Measurements from ENCODE around the gene KCTD13.
"Not testable (repeated sequence)": the region's sequence is repeated elsewhere in the genome, so short reads cannot be mapped to it uniquely, and the experiment has no call there.

Gene KCTD13

DNA sequence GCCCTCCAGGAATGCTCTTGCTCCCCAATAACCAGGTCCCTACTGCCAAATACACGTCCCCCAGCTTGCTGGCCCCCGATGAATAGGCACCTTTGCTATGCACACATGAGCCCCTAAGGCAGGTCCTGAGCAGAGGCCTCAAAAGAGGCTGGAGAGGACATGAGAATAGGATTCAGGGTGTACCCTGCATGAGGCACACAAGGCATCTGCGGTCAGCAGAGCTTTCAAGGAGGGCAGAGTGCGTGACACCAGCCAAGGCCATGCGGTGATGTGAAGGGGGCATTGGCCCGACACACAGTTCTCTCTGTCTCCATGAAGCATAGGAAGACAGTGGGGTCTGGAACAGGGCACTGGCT lies 33.6 kb downstream of the KCTD13 start:
- intact Hi-C loops (cut with DNase I) = no loop called here
- DNase-seq = no peak

DNA sequence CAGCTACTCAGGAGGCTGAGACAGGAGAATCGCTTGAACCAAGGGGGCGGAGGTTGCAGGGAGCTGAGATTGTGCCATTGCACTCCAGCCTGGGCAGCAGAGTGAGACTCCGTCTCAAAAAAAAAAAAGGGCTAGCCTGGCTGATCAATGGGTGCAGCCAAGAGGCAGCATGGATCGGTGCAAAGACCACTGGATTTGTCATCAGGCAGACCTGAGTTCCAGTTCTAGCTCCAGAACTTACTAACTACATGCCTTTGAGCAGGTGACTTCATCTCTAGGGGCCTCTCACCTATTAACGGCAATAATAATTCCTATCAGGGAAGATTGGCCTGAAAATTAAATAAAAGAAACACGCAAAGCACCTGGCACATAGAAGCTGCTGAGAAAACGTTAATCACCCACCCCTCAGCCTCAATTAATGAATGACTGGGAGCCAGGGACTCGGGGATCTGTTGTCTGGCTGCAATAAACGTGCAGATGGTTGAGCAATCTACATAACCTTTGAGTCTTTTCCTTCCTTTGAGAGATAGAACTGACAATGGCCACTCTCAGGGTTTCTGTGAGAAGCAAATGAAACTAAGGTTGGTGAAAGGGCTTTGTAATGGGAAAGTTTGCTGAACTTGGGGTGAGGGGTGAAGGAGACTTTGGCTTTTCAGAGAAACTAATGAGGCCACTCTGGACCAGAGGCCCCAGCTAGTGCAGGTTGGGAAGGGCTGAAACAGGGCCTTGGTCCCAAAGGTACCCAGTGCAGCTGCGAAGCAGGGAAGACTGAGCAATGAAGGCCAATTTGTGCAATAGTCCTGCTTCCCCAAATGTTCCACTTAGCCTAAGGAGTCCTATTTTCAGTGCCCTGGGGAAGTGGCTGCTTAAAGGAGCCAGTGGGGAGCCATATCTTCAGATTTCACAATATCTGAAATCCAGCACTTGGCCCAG lies 34.2 kb downstream of the KCTD13 start:
- DNase-seq = peak in 1 of 10 donors; percentile 33
- intact Hi-C loops (cut with DNase I) = no loop called here

DNA sequence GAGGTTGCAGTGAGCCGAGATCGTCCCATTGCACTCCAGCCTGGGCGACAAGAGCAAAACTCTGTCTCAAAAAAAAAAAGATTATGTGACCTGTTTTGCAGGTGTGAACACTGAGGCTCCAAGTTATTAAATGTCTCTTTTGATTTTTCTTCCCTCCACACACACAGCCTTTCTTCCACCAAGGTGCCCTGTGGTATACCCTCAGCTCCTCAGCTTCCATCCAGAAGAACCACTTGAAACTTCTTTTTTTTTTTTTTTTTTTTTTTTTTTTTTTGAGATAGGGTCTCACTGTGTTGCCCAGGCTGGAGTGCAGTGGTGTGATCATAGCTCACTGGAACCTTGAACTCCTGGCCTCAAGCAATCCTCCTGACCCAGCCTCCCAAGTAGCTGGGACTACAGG lies 36.7 kb downstream of the KCTD13 start:
- peak in 1 of 10 donors; percentile 14 for DNase-seq
- intact Hi-C loops (cut with DNase I) = not testable (repeated sequence)

DNA sequence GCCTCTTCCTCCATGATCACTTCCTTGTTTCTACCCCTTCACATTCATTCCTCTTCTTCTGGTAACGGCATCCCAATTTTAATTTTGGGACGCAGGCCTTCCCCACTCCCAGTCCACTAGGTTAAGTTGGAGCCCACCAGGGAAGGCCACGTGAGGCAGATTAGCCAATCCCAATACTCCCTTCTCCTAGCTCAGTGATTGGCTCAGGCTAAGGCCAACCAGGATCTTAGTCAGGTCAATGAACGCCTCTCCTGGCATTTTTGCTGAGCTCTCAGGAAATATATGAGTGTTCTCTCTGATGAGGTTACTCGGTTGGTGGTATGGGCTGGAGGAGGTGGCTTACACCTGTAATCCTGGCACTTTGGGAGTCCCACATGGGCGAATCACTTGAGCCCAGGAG lies 42.0 kb downstream of the KCTD13 start:
- peak in 1 of 10 donors; percentile 7 for DNase-seq
- intact Hi-C loops (cut with DNase I) = no loop called here

DNA sequence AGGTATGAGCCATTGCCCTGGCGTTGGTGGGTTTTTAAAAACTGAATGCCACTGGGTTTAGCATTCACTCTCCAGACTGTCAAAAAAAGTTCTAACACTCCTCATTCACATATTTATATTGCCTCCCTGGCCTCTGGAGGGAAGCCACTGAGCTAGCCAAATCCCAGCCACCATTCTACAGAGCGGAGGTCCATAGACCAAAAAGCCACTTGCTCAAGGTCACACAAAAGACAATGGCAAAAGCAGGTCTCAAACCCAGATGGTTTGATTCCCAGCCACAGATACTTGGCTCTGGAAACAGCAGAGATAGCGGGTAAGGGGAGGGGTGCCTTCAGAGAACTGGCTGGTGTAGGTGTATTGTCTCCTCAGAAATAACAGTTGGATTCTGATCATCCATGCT lies 45.0 kb downstream of the KCTD13 start:
- DNase-seq = no peak
- intact Hi-C loops (cut with DNase I) = no loop called here

DNA sequence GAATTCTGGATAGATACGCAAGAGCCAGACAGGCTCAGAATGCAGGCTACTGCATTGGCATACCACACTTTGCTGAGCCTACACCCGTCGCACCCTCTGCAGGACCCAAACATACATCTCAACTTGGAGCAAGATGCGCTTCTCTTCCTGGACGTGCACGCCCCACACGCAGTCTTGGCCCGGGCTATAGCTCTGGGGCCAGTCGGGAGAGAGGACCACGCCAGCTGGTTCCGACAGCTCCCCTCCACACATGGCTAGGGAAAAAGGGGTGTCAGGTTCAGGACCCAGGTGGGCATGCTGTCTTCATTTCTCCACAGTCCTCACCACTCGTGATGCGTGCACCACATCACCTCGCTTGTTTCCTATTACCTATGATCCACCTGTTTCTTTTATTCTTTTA lies 47.9 kb downstream of the KCTD13 start:
- DNase-seq = no peak
- intact Hi-C loops (cut with DNase I) = no loop called here

DNA sequence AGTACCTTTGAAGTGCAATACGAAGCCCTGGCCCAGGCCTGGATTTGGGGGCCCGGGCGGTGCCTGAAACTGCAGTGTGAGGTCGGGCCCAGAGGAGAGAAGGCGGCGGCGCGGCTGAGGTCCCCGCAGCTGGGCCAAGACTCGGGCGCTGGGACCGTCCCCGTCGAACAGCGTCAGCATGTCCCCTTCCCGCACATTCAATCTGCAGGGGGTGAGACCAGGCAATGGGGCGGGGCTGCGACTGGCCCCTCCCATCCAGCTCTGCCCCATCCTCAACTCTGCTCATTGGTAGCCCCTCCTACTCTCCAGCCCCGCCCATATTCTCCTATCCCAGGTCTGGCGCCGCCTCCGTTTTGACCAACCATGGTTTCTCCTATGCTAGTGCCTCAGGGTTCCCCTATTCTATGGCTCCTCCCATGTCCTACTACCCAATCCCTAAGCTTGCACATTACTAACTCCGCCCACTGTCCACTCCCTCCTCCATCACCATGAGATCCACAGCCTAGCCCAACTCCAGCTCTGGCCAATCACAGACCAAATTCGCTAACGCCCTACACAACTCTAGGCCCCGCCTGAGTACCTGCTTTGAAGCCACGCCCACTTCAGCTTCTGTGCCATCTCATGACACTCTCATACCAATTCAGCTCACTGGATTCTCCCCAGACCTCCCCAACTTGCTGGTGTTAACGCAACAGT lies 48.6 kb downstream of the KCTD13 start:
- peak in 4 of 10 donors; percentile 53 to 90 (median 74) for DNase-seq
- intact Hi-C loops (cut with DNase I) = no loop called here

DNA sequence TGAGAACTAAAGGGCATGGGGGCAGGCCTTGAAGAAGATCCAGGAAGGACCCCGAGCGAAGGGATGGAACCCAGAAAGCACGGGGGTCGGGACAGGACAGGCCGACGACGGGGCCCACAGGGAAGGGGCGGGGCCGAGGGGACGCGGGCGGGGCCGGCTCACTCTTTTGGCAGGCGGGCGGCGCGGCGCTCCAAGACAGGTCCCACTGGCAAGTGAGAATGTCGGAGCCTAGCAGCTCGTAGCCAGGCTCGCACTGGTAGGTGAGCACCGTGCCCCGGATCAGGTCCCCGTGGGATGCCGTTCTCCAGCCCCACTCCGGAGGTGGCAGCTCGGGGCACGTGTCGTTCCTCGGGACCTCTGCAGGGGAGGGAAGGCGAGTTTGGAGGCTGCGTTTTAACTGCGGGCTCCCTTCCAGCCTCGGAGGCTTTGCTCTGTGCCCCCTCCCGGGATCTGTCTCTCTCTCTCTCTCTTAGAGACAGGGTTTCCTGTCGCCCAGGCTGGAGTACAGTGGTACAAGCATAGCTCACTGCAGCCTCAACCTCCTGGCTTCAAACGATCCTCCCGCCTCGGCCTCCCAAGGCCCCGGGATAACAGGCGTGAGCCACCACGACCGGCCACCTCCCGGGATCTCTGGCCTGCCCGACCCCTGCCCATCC lies 49.3 kb downstream of the KCTD13 start:
- no peak for DNase-seq
- intact Hi-C loops (cut with DNase I) = no loop called here

DNA sequence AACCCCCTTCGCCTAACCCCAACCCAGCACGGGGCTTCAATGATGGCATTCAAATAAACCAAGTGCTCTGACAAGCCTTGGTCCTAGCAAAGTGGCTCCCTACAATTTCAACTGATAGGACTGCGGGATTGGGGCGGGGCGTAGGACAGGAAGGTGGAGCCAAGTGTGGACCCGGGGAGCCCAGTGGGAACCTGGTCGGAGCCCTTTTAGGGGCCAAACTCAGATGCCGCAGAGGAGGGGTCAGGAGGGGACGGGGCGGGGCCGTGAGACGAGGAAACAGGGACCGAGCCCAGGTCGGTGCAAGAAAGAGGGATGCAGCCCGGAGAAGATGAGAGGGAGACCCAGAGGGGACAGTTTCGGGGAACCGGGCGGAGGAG lies 49.8 kb downstream of the KCTD13 start:
- intact Hi-C loops (cut with DNase I) = no loop called here
- DNase-seq = no peak

DNA sequence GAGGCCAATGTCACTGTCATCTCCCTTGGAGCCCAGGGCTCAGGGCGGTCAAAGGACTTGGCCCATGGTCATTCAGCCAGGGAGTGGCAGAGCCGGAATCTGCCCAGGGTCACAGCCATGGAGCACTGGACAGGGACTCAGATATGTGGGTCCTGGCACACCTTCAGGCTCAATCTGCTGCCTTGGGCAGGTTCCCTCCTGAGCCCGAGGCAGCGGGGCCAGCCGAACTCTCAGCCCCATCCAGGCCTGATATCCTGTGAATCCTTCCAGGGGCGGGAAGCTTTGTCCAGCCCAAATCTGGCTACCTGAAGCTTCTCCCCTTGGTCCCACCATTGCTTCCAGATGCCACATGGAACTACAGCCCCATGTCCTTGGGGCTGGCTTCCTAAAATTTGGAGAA lies 50.8 kb downstream of the KCTD13 start:
- intact Hi-C loops (cut with DNase I) = no loop called here
- DNase-seq = no peak

DNA sequence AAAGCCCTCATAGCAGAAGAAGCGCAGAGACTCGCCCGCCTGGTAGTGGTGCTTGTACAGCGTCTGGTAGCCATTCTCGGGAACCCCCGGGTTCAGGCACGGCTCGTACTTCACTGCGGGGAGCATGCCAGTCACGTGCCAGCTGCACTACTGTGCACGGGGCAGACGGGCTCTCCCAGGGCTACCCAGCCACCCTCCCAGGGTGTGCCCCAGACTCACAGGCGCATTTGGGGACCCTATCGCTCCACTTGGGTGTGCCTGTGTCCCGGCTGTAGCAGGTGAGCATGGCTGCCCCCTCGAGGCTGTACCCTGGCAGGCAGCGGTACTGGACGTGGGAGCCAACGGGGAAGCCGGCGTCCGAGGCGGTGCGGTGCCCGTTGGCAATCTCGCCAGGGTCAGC lies 52.7 kb downstream of the KCTD13 start:
- no peak for DNase-seq
- intact Hi-C loops (cut with DNase I) = no loop called here

DNA sequence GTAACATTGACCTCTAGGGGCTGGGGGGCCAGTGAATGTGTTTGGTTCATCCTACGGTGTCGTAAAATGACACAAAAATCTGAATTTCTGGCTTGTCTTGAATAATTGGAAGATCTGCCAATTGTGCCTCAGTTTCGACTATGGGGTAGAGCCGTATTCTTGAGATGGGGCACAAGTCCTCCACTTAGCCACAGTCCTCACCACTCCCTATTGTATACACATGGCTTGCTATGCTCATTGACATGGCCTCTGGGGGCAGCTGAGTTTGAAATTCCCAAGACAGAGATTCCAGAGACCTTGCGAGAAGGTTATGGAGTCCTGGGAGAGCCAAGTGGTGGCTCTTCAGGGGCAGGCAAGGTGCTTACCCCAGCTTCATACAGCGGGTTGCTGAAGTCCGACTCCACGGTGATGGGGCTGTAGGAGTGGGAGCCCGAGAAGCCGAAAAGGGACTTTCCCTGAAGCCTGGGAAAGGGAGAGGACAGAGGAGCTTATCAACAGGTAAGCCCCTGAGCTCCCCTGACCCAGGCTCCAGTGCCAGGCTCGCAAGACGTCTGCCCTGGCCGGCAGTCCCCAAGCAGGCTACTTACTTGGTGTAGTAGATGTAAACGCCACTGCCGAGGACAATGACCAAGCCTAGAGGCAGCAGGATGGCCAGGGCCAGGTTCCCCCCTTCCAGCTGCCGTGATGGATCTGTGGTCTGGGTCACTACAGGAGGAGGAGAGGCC lies 54.0 kb downstream of the KCTD13 start:
- intact Hi-C loops (cut with DNase I) = no loop called here
- DNase-seq = no peak

DNA sequence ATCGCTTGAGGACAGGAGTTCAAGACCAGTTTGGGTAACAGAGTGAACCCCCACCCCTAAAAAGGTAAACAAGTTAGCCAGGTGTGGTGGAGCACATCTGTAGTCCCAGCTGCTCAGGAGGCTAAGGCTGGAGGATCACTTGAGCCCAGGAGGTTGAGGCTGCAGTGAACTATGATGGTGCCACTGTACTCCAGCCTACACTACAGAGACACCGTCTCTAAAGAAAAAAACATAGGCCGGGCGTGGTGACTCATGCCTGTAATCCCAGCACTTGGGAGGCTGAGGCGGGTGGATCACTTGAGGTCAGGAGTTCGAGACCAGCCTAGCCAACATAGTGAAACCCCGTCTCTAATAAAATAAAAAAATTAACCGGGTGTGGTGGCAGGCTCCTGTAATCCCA lies 57.0 kb downstream of the KCTD13 start:
- intact Hi-C loops (cut with DNase I); DNase-seq: not testable (repeated sequence)

DNA sequence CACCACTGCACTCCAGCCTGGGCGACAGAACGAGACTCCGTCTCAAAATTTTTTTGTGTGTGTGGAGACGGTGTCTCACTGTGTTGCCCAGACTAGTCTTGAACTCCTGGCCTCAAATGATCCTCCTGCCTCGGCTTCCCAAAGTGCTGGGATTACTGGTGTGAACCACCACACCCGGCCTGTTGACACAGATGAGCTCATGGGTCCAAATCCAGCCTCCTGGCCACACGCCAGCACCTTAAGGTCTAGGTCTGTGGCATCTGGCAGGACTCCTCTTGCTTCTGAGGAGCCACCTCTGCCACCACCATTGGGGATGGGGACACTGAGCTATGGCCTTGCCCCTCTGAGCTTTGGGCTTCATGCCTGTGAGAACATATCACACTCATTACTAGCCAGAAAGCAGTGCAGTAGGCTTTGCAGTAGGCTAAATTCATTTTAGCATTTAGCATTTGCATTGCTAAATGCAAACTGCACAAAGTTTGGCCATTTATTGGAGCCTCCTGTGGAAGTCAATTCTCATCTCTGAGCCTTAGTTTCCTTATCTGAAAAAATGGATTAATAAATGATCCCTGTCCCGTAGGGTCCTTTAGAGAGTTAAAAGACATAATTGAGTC lies 57.5 kb downstream of the KCTD13 start:
- DNase-seq = no peak
- intact Hi-C loops (cut with DNase I) = no loop called here

DNA sequence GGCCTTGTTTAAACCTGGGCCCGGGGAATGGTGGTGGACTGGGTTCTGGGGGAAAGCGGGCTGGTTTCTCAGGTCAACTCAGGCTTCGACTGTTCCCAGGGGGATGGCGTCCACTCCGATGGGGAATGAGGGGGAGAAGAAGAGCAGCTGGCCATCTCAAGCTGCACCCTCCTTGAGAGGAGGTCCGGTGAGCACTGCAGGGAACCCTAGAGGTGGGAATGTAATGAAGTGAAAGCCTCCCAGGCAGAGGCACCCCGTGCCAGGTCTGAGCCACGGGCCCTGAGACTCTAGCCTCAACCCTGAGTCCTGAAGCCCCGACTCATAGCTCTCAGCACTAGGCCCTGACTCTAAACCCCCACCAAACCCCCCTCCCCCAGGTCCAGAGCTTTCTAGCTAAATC lies 61.8 kb downstream of the KCTD13 start:
- intact Hi-C loops (cut with DNase I) = loop anchor here (5.0 kb wide), 1 partner anchor 108 kb away; the partner anchor contains the start of gene TAOK2
- no peak for DNase-seq

DNA sequence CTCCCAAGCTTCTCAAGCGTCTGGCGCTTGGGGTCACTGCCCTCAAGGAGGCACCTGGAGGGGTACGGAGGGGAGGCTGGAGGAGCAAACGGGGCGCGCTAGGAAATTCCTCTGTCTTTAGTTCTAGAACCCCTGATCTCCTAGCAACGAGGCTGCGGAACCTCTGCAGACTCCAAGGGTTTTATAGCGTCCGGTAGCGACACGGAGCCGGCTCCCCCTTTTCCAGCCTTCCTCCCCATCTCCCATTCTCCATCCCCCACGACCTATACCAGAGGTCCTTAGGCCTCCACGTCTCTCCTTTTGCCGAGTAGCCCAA lies 62.4 kb downstream of the KCTD13 start:
- DNase-seq = peak in 1 of 10 donors; percentile 24
- intact Hi-C loops (cut with DNase I) = loop anchor here (1.0 to 5.0 kb wide), 2 partner anchors 48 to 109 kb away; partner anchors contain the start of gene TAOK2

DNA sequence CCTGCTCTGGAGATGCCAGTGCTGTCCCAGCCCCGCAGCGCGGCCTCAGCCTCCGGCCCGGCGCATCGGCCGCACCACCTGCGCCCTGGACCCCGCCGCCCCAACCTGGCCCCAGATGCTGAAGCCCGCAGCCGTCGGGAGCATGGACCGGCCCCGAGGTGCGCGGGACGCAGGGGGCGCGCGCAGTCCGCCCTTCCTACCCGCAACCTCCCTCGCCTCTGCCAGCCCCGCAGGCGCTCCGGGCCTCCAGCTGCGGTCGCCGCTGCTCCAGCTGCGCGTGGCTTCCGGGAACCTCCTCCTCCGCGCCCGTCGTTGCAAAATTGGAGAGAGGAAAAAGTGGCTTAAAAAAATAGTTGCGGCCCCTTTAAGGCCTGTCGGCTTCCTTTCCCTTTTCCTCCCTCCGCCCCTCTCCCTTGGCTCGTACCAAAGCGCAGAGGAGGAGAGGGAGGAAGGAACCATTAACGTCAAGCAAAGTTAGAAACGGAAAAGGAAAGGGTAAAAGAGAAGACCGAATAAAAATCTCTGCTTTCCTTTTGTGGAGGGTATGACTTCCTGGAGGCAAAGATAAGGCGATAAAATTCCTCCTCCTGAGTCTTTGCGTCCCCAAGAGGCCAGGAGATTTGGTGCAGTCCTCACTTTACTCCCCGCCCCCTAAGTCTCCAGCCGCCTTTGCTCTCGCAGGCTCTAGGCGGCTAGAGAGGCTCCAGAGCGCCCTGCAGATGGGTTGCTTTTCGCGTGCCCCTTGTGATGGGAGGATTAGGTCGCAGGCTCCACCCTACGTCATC lies 63.0 kb downstream of the KCTD13 start, which contains the start of gene CDIPT:
TSS of gene CDIPT (minus strand) at position 343 of the 785 bp plus-strand sequence. CDS start 369 bp downstream, outside the sequence.
- DNase-seq = peak; percentile 89 to 100 (median 94)
- intact Hi-C loops (cut with DNase I) = loop anchor here (1.0 to 5.0 kb wide), 2 partner anchors 48 to 109 kb away; partner anchors contain the start of gene TAOK2

DNA sequence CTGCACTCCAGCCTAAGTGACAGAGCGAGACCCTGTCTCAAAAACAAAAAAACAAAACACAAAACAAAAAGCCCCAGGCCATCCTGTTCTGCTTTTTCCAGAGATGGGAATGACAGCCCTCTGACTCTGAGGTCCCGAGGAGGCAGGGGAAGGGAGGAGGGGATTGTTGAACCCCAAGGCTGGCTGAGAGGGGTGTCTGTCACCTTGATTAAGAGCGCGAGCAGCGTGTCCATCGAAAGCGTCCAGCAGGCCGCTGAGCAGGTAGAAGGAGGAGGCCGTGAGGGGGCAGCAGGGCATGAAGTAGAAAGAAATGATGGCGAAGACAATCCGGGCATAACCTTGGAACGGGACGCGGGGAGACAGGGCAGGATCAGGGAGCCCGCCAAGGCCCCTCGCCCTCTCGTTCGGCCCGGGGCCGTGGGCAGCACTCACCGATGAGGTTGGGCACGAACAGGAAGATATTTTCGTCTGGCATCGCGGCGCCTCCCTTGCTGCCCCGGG lies 63.6 kb downstream of the KCTD13 start:
- intact Hi-C loops (cut with DNase I) = loop anchor here (5.0 kb wide), 1 partner anchor 110 kb away; the partner anchor contains the start of gene TAOK2
- peak in 5 of 10 donors; percentile 19 to 86 (median 33) for DNase-seq

DNA sequence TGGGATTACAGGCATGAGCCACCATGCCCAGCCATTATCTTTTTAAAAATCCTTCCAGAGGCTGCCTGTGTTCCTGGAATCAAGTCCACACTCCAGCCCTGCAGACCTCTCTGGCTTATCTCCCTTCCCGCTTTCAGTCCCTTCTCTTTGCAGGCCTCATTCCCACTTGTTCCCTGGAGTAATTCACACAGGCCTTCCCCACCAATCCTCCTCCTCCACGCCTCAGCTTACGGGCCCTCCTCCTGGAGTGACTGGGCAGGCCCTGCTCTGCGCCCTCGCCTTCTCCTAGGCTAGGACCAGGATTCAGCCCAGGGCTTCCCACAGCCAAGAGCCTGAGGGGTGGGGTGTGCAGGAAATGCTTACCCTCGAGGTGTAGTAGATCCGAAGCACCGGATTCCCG lies 65.8 kb downstream of the KCTD13 start:
- DNase-seq = no peak
- intact Hi-C loops (cut with DNase I) = loop anchor here (5.0 kb wide), 1 partner anchor 112 kb away; the partner anchor contains the start of gene TAOK2
